ENCODE measurements around the gene ZNF384. TPM values are rescaled to one million over a fixed set of nuclear protein-coding genes. Genes with fewer than 3 reads are reported as not detected.

ZNF384 gene
- total and polyA plus RNA-seq, 2 of the 8 experiments (the other 6 are each of a cell fraction or from before 2014, with no cell fraction given): 59.0 to 59.6 TPM

- TF ChIP-seq YY1 (IDR thresholded peaks at IDR 0.05; ENCODE audit: low read depth, low read length) (no peak), SAP30 (IDR thresholded peaks at IDR 0.05; ENCODE audit: insufficient read depth, insufficient replicate concordance, low read length) (no peak), ATF3 (IDR thresholded peaks at IDR 0.05; ENCODE audit: insufficient read depth, low read depth, low read length) (no peak), TAF7 (optimal IDR thresholded peaks at IDR 0.05; ENCODE audit: borderline replicate concordance, low read depth, low read length) (no peak), TEAD4 (IDR thresholded peaks at IDR 0.05; ENCODE audit: low read depth, low read length) (no peak), EZH2 (IDR thresholded peaks at IDR 0.05; ENCODE audit: low read depth, low read length, severe bottlenecking) (no peak)
These were observed 49.9 kb downstream of the ZNF384 start (continued) for GRCh38 chr12:6639151-6639801.

Measured in H1 (cell line).